K562 (cell line): ENCODE results near the gene RAB39B. TPM values are rescaled to one million over a fixed set of nuclear protein-coding genes. Genes with fewer than 3 reads are reported as not detected.

Source experiments
- ARID2 ChIP-seq: fragments of 450-650 bp; IDR thresholded peaks from 2 replicates; pipeline ENCODE4 v1.6.1; 2017; ENCODE audit warnings: antibody characterized with exemption, mild to moderate bottlenecking
- CBX2 ChIP-seq: fragments of 200-600 bp; sonication (generic); IDR thresholded peaks from one replicate; pipeline ENCODE4 v1.6.1; 2012; ENCODE audit warnings: mild to moderate bottlenecking, low read length, inconsistent platforms; ENCODE audit not compliant: insufficient read depth, poor library complexity, severe bottlenecking
- CBX8 ChIP-seq: fragments of 200-600 bp; sonication (generic); IDR thresholded peaks from 2 replicates; pipeline ENCODE4 v1.6.1; 2012; ENCODE audit warnings: borderline replicate concordance, mixed run types, low read depth, mild to moderate bottlenecking, moderate library complexity, mixed read lengths, low read length, control low read depth, inconsistent platforms; ENCODE audit not compliant: poor library complexity, severe bottlenecking; ENCODE audit errors: extremely low read depth
- CLOCK ChIP-seq: fragments of 250-450 bp; sonication (Bioruptor Pico); IDR thresholded peaks from 2 replicates; pipeline ENCODE4 v1.4.0; 2020; ENCODE audit warnings: mild to moderate bottlenecking, moderate library complexity, borderline replicate concordance
- CTCF ChIP-seq, 3 experiments: IDR thresholded peaks in 2 of 3; conservative IDR thresholded peaks in 1 of 3; 2 replicates each; pipeline ENCODE4 v1.5.1; 2011 to 2012; ENCODE audit warnings: low read length in 3 of 3, mild to moderate bottlenecking in 3 of 3, control low read depth in 2 of 3, improper control_type of control experiment in 1 of 3, inconsistent platforms in 1 of 3, low read depth in 1 of 3, mixed read lengths in 1 of 3, moderate library complexity in 1 of 3; ENCODE audit not compliant: insufficient read depth in 2 of 3
- GATAD2B ChIP-seq: fragments of 450-650 bp; IDR thresholded peaks from 2 replicates; pipeline ENCODE4 v1.6.1; 2017; ENCODE audit warnings: mild to moderate bottlenecking, borderline replicate concordance
- HDAC3 ChIP-seq: fragments of 450-650 bp; IDR thresholded peaks from 2 replicates; pipeline ENCODE4 v1.6.1; 2018; ENCODE audit warnings: borderline replicate concordance, mild to moderate bottlenecking, moderate library complexity; ENCODE audit not compliant: partially characterized antibody
- HMG20A ChIP-seq: fragments of 450-650 bp; formaldehyde crosslinking; conservative IDR thresholded peaks from 2 replicates; pipeline ENCODE4 v1.4.0; 2020; ENCODE audit warnings: mild to moderate bottlenecking, mixed read lengths
- ILK ChIP-seq: fragments of 450-650 bp; IDR thresholded peaks from 2 replicates; pipeline ENCODE4 v1.6.1; 2016; ENCODE audit warnings: missing genetic modification characterization, low read depth, mild to moderate bottlenecking, missing compliant biosample characterization, moderate library complexity, borderline replicate concordance
- MCM7 ChIP-seq, 2 experiments: fragments of 450-650 bp; IDR thresholded peaks; 2 replicates each; pipeline ENCODE4 v1.6.1; 2016 to 2018
- MTF1 ChIP-seq: fragments of 250-450 bp; sonication (Bioruptor Pico); IDR thresholded peaks from 2 replicates; pipeline ENCODE4 v1.9.0; 2021; ENCODE audit warnings: moderate library complexity, mild to moderate bottlenecking, inconsistent platforms, borderline replicate concordance
- RBM15 ChIP-seq: fragments of 200-400 bp; formaldehyde crosslinking; IDR thresholded peaks from 2 replicates; pipeline ENCODE4 v1.6.1; 2018; ENCODE audit warnings: mild to moderate bottlenecking, low read length, moderate library complexity; ENCODE audit not compliant: insufficient read depth
- RHOXF2B ChIP-seq: fragments of 250-450 bp; sonication (Bioruptor Pico); conservative IDR thresholded peaks from 2 replicates; pipeline ENCODE4 v1.5.1; 2021
- SAFB ChIP-seq: fragments of 200-400 bp; formaldehyde crosslinking; IDR thresholded peaks from 2 replicates; pipeline ENCODE4 v1.6.1; 2017; ENCODE audit warnings: low read depth, low read length, borderline replicate concordance
- SIRT6 ChIP-seq: IDR thresholded peaks from one replicate; pipeline ENCODE4 v1.6.1; 2012; ENCODE audit warnings: low read depth, mild to moderate bottlenecking, control low read depth, inconsistent platforms, low read length, moderate library complexity
- SMARCE1 ChIP-seq: fragments of 450-650 bp; IDR thresholded peaks from 2 replicates; pipeline ENCODE4 v1.7.1; 2016; ENCODE audit warnings: mild to moderate bottlenecking
- SREBF1 ChIP-seq: fragments of 150-350 bp; IDR thresholded peaks from 2 replicates; pipeline ENCODE4 v1.6.1; 2014; ENCODE audit warnings: antibody characterized with exemption, low read depth, low read length, borderline replicate concordance
- TARDBP ChIP-seq: fragments of 450-650 bp; IDR thresholded peaks from 2 replicates; pipeline ENCODE4 v1.6.1; 2016
- TRIM24 ChIP-seq, 2 experiments: fragments of 450-650 bp; IDR thresholded peaks; 2 replicates each; pipeline ENCODE4 v1.6.1; 2016
- TRIM25 ChIP-seq: fragments of 450-650 bp; IDR thresholded peaks from 2 replicates; pipeline ENCODE4 v1.7.0; 2016; ENCODE audit warnings: borderline replicate concordance
- ZNF766 ChIP-seq: fragments of 200-800 bp; sonication (Bioruptor generic); conservative IDR thresholded peaks from 2 replicates; pipeline ENCODE4 v1.6.1; 2016; ENCODE audit warnings: missing genetic modification characterization, missing compliant biosample characterization
- ZNF778 ChIP-seq: fragments of 450-650 bp; formaldehyde crosslinking; IDR thresholded peaks from 2 replicates; pipeline ENCODE4 v1.4.0; 2020; ENCODE audit warnings: mild to moderate bottlenecking, moderate library complexity
- ZNF780A ChIP-seq: fragments of 250-450 bp; sonication (Bioruptor Pico); IDR thresholded peaks from 2 replicates; pipeline ENCODE4 v1.5.0; 2021; ENCODE audit warnings: mild to moderate bottlenecking
- polyA plus RNA-seq, 8 experiments: library from polyadenylated mRNA; depleted of rRNA in 4 of 8; stranded (reverse) in 5 of 8; unstranded in 3 of 8; fragments of >200 nt; fragmentation: Nextera tagmentation in 2 of 8; fragmentation: Illumina TruSeq in 1 of 8; extraction: Ambion mirVana in 2 of 8; extraction: Trizol in 1 of 8; gene quantifications; 2 replicates each; pipeline versions ENCODE4 v1.2.1 to v1.2.3, GENCODE V29; 2011 to 2014; ENCODE audit warnings: inconsistent platforms in 1 of 8, missing spikeins in 1 of 8
- total RNA-seq, 7 experiments: library from RNA; depleted of rRNA in 6 of 7; stranded (reverse); fragments of >200 nt in 6 of 7; fragmentation: Illumina TruSeq in 2 of 7; extraction: Trizol in 2 of 7; gene quantifications; 2 replicates each; pipeline versions ENCODE4 v1.2.1 to v1.2.3, GENCODE V29; 2011 to 2021; ENCODE audit warnings: low replicate concordance in 1 of 7

RAB39B gene
- total and polyA plus RNA-seq, 9 of the 15 experiments (the other 6 are each of a cell fraction or from before 2014, with no cell fraction given) = 0.04 to 0.07 (median 0.04) TPM; not detected in 6

- TF ChIP-seq CLOCK (CRISPR knock-in tag) = no peak
- TF ChIP-seq MTF1 (CRISPR knock-in tag) = no peak
- peak; percentile 34 to 56 (median 46); a peak in 3 of 6 replicates for TF ChIP-seq CTCF (IDR thresholded peaks at IDR 0.05 in 2 of 3, conservative IDR thresholded peaks at IDR 0.05 in 1 of 3; ENCODE audit: insufficient read depth in 2 of 3, low read depth in 1 of 3, low read length in 3 of 3)
- no peak for TF ChIP-seq SAFB
- TF ChIP-seq ZNF766 (CRISPR knock-in tag) = no peak
- no peak for TF ChIP-seq HDAC3
- TF ChIP-seq SREBF1 = no peak
- TF ChIP-seq TRIM24 (IDR thresholded peaks at IDR 0.05) = no peak
- TF ChIP-seq HMG20A (CRISPR knock-in tag) = no peak
- TF ChIP-seq CBX2 = no peak
- no peak for TF ChIP-seq CBX8
- no peak for TF ChIP-seq SMARCE1
- no peak for TF ChIP-seq ZNF778 (CRISPR knock-in tag)
- no peak for TF ChIP-seq RHOXF2B (CRISPR knock-in tag)
- TF ChIP-seq RBM15 = no peak
- TF ChIP-seq ARID2 = no peak
- TF ChIP-seq MCM7 (IDR thresholded peaks at IDR 0.05) = no peak
- TF ChIP-seq GATAD2B = no peak
- TF ChIP-seq SIRT6 = no peak
- TF ChIP-seq TRIM25 = no peak
- no peak for TF ChIP-seq TARDBP
- TF ChIP-seq ILK (tag) = no peak
- TF ChIP-seq ZNF780A (CRISPR knock-in tag) = no peak
Measured at GRCh38 chrX:155216179-155216939, 47.9 kb downstream of the RAB39B start, which contains the start of gene VBP1 (continued).
